H9 (cell line): Measurements from ENCODE around the gene ADARB2. TPM values are rescaled to one million over a fixed set of nuclear protein-coding genes. Genes with fewer than 3 reads are reported as not detected.

Experiments
- DNase-seq: peaks from one replicate; pipeline ENCODE4 v3.0.0-alpha.2; 2017
- H2AFZ ChIP-seq: one replicate; pipeline ENCODE4 v1.6.1; 2013; ENCODE audit warnings: mild to moderate bottlenecking, low read length, control low read depth, moderate library complexity
- H2AK5ac ChIP-seq: 2 replicates; pipeline ENCODE4 v1.6.1; 2013; ENCODE audit warnings: low read length, control low read depth, mixed read lengths; ENCODE audit not compliant: insufficient read length
- H2BK120ac ChIP-seq: one replicate; pipeline ENCODE4 v1.6.1; 2013; ENCODE audit warnings: low read depth, mild to moderate bottlenecking, low read length, control low read depth, inconsistent platforms; ENCODE audit not compliant: poor library complexity, severe bottlenecking
- H2BK12ac ChIP-seq: 2 replicates; pipeline ENCODE4 v1.6.1; 2013; ENCODE audit warnings: low read length, control low read depth, mixed read lengths, low read depth; ENCODE audit not compliant: insufficient read length
- H2BK15ac ChIP-seq: 2 replicates; pipeline ENCODE4 v1.6.1; 2013; ENCODE audit warnings: low read depth, low read length, control low read depth
- H2BK20ac ChIP-seq: one replicate; pipeline ENCODE4 v1.6.1; 2013; ENCODE audit warnings: low read depth, mild to moderate bottlenecking, low read length, control low read depth, inconsistent platforms; ENCODE audit not compliant: poor library complexity, severe bottlenecking
- H2BK5ac ChIP-seq: 2 replicates; pipeline ENCODE4 v1.6.1; 2013; ENCODE audit warnings: low read length, control low read depth, mixed read lengths; ENCODE audit not compliant: insufficient read length
- H3K14ac ChIP-seq: 2 replicates; pipeline ENCODE4 v1.6.1; 2013; ENCODE audit warnings: low read length, control low read depth; ENCODE audit not compliant: insufficient read depth
- H3K18ac ChIP-seq: 2 replicates; pipeline ENCODE4 v1.6.1; 2013; ENCODE audit warnings: low read depth, mild to moderate bottlenecking, mixed read lengths, low read length, control low read depth; ENCODE audit not compliant: insufficient read length
- H3K23ac ChIP-seq: 2 replicates; pipeline ENCODE4 v1.6.1; 2013; ENCODE audit warnings: low read length, control low read depth, mixed read lengths, low read depth; ENCODE audit not compliant: insufficient read length
- H3K23me2 ChIP-seq: 2 replicates; pipeline ENCODE4 v1.6.1; 2013; ENCODE audit warnings: low read depth, mild to moderate bottlenecking, mixed read lengths, low read length, control low read depth; ENCODE audit not compliant: insufficient read length, poor library complexity, severe bottlenecking
- H3K27ac ChIP-seq: 2 replicates; pipeline ENCODE4 v1.5.1; 2013; ENCODE audit warnings: low read length, control low read depth, mixed read lengths, low read depth; ENCODE audit not compliant: insufficient read length
- H3K27me3 ChIP-seq: 2 replicates; pipeline ENCODE4 v1.6.1; 2013; ENCODE audit warnings: low read length, control low read depth, inconsistent platforms; ENCODE audit not compliant: insufficient read depth
- H3K4ac ChIP-seq: 2 replicates; pipeline ENCODE4 v1.6.1; 2013; ENCODE audit warnings: low read depth, mild to moderate bottlenecking, control low read depth, inconsistent platforms, low read length, moderate library complexity
- H3K4me1 ChIP-seq: 2 replicates; pipeline ENCODE4 v1.6.1; 2013; ENCODE audit warnings: low read length, control low read depth, inconsistent platforms; ENCODE audit not compliant: insufficient read depth
- H3K4me2 ChIP-seq: 2 replicates; pipeline ENCODE4 v1.6.1; 2013; ENCODE audit warnings: low read length, control low read depth, mixed read lengths; ENCODE audit not compliant: insufficient read length, insufficient read depth
- H3K56ac ChIP-seq: 2 replicates; pipeline ENCODE4 v1.6.1; 2013; ENCODE audit warnings: low read depth, mild to moderate bottlenecking, mixed read lengths, low read length, control low read depth; ENCODE audit not compliant: insufficient read length
- H3K79me1 ChIP-seq: 2 replicates; pipeline ENCODE4 v1.6.1; 2013; ENCODE audit warnings: low read depth, mild to moderate bottlenecking, moderate library complexity, low read length, control low read depth, inconsistent platforms; ENCODE audit not compliant: insufficient read depth, poor library complexity, severe bottlenecking
- H3K79me2 ChIP-seq: 2 replicates; pipeline ENCODE4 v1.6.1; 2013; ENCODE audit warnings: low read length, control low read depth, inconsistent platforms; ENCODE audit not compliant: insufficient read depth
- H3K9ac ChIP-seq: 2 replicates; pipeline ENCODE4 v1.6.1; 2013; ENCODE audit warnings: low read length, control low read depth, mixed read lengths; ENCODE audit not compliant: insufficient read length; ENCODE audit errors: extremely low read depth
- H3K9me3 ChIP-seq: one replicate; pipeline ENCODE4 v1.6.1; 2013; ENCODE audit warnings: low read depth, low read length, inconsistent platforms; ENCODE audit not compliant: control insufficient read depth
- H3T11ph ChIP-seq: one replicate; pipeline ENCODE4 v1.6.1; 2013; ENCODE audit warnings: mild to moderate bottlenecking, low read length, control low read depth, inconsistent platforms
- H4K20me1 ChIP-seq: one replicate; pipeline ENCODE4 v1.6.1; 2013; ENCODE audit not compliant: control insufficient read depth, insufficient read length, insufficient read depth
- H4K5ac ChIP-seq: 2 replicates; pipeline ENCODE4 v1.6.1; 2013; ENCODE audit warnings: low read depth, mild to moderate bottlenecking, mixed read lengths, low read length, control low read depth; ENCODE audit not compliant: insufficient read length
- H4K8ac ChIP-seq: replicated peaks from 2 replicates; pipeline ENCODE4 v1.6.1; 2013; ENCODE audit warnings: low read length, control low read depth, mixed read lengths, low read depth; ENCODE audit not compliant: insufficient read length
- H4K91ac ChIP-seq: 2 replicates; pipeline ENCODE4 v1.6.1; 2013; ENCODE audit warnings: low read depth, mild to moderate bottlenecking, moderate library complexity, mixed read lengths, low read length, control low read depth; ENCODE audit not compliant: insufficient read length
- H3K27ac Mint-ChIP-seq, 3 experiments: 2 replicates in 2 of 3; 3 replicates in 1 of 3; pipeline ENCODE4 v1.8.0; 2020 to 2021; ENCODE audit warnings: mixed read lengths in 3 of 3, mild to moderate bottlenecking in 1 of 3, moderate library complexity in 1 of 3
- H3K27me3 Mint-ChIP-seq: 2 replicates; pipeline ENCODE4 v1.8.0; 2021; ENCODE audit warnings: low read depth, mild to moderate bottlenecking, moderate library complexity, mixed read lengths
- H3K36me3 Mint-ChIP-seq, 3 experiments: 2 replicates in 2 of 3; 3 replicates in 1 of 3; pipeline ENCODE4 v1.8.0; 2020 to 2021; ENCODE audit warnings: low read depth in 3 of 3, mixed read lengths in 3 of 3; ENCODE audit not compliant: insufficient read depth in 1 of 3
- H3K4me1 Mint-ChIP-seq, 2 experiments: 2 replicates each; pipeline ENCODE4 v1.8.0; 2020; ENCODE audit warnings: mixed read lengths in 2 of 2
- H3K4me3 Mint-ChIP-seq, 2 experiments: 2 replicates in 1 of 2; 3 replicates in 1 of 2; pipeline ENCODE4 v1.8.0; 2020 to 2021; ENCODE audit warnings: mild to moderate bottlenecking in 2 of 2, mixed read lengths in 2 of 2, moderate library complexity in 1 of 2
- H3K9me3 Mint-ChIP-seq, 2 experiments: 2 replicates in 1 of 2; 3 replicates in 1 of 2; pipeline ENCODE4 v1.8.0; 2020; ENCODE audit warnings: mild to moderate bottlenecking in 2 of 2, mixed read lengths in 2 of 2, moderate library complexity in 1 of 2
- WGBS: extraction: QIAGEN DNeasy Blood & Tissue Kit; methylation state at CpG from one replicate; pipeline ENCODE4 v1.1.7; 2013; ENCODE audit warnings: missing lambda C conversion rate, low lambda C conversion rate, mixed read lengths; ENCODE audit not compliant: insufficient read length; ENCODE audit errors: extremely low coverage; 5-methylcytosine and 5-hydroxymethylcytosine counted together
- total RNA-seq: library from RNA; stranded (reverse); gene quantifications from 2 replicates; pipeline ENCODE4 v1.2.1, GENCODE V29; 2021
- TF ChIP-seq, protein P1 (sequence below): fragments of 200-600 bp; sonication (generic); conservative IDR thresholded peaks from 3 replicates; pipeline ENCODE4 v1.8.0; 2021; ENCODE audit warnings: antibody characterized with exemption, mild to moderate bottlenecking

The ADARB2 gene
- total RNA-seq, 1 experiment from 2014 or later: 0.87 TPM

DNA sequence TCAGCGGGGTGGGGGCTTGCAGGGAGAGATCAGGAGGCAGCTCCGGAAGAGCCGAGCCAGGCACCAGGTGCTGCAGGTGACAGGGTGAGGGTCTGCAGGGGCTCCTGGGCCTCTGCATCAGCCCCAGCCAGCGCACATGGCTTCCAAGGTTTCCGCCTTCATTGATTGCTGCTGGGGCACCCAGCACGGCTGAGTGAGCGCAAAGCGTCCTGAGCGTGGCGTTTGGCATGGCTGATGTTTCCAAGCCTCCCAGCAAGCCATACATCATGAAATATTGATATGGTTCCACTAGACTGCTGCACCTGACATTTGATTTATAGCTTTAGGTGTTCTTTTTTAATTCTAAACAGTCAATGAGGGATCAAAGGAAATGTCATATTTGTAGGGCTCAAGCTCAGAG is 422.1 kb downstream of the ADARB2 start:
- H2BK15ac ChIP-seq: no peak overlapping the region
- no peak overlapping the region for H4K91ac ChIP-seq
- H2BK20ac ChIP-seq: no peak overlapping the region
- no peak overlapping the region for H3K14ac ChIP-seq
- H3K9me3 ChIP-seq: no peaks in the 10 kb centered on the region
- H2BK12ac ChIP-seq: no peak overlapping the region
- no peak overlapping the region for H3K27ac ChIP-seq
- peaks cover 3% of the 10 kb centered on the region for H3K23me2 ChIP-seq
- H3K27me3 ChIP-seq: no peaks in the 10 kb centered on the region
- peaks cover 38 to 40% of the 10 kb centered on the region in 2 experiments for H3K4me1 Mint-ChIP-seq
- H3K4me3 Mint-ChIP-seq: no peak overlapping the region
- no peaks in the 10 kb centered on the region for H3K9me3 Mint-ChIP-seq
- no peak overlapping the region for H3K9ac ChIP-seq
- TF ChIP-seq, protein P1, sequence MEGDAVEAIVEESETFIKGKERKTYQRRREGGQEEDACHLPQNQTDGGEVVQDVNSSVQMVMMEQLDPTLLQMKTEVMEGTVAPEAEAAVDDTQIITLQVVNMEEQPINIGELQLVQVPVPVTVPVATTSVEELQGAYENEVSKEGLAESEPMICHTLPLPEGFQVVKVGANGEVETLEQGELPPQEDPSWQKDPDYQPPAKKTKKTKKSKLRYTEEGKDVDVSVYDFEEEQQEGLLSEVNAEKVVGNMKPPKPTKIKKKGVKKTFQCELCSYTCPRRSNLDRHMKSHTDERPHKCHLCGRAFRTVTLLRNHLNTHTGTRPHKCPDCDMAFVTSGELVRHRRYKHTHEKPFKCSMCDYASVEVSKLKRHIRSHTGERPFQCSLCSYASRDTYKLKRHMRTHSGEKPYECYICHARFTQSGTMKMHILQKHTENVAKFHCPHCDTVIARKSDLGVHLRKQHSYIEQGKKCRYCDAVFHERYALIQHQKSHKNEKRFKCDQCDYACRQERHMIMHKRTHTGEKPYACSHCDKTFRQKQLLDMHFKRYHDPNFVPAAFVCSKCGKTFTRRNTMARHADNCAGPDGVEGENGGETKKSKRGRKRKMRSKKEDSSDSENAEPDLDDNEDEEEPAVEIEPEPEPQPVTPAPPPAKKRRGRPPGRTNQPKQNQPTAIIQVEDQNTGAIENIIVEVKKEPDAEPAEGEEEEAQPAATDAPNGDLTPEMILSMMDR: no peak
- H2BK120ac ChIP-seq: no peak overlapping the region
- no peaks in the 10 kb centered on the region for H4K20me1 ChIP-seq
- WGBS: no CpG with 5 or more reads among the region's 10 CpGs
- H3K18ac ChIP-seq: no peak overlapping the region
- no peak overlapping the region for H4K5ac ChIP-seq
- H3T11ph ChIP-seq: no peak overlapping the region
- no peak overlapping the region for H3K4me2 ChIP-seq
- no peak overlapping the region for H2AFZ ChIP-seq
- H3K4ac ChIP-seq: no peak overlapping the region
- H2AK5ac ChIP-seq: no peak overlapping the region
- H3K79me2 ChIP-seq: no peaks in the 10 kb centered on the region
- peak overlapping the region in 2 of 3 experiments; percentile 49 to 94; a peak in 2 of 7 replicates for H3K27ac Mint-ChIP-seq
- no peak overlapping the region for H2BK5ac ChIP-seq
- peaks cover 10% of the 10 kb centered on the region for H3K4me1 ChIP-seq
- DNase-seq: no peak
- H3K27me3 Mint-ChIP-seq: no peaks in the 10 kb centered on the region; the same call in 1 of the 2 replicates
- no peak overlapping the region for H4K8ac ChIP-seq
- no peaks in the 10 kb centered on the region for H3K36me3 Mint-ChIP-seq
- no peak overlapping the region for H3K23ac ChIP-seq
- H3K79me1 ChIP-seq: no peaks in the 10 kb centered on the region
- no peak overlapping the region for H3K56ac ChIP-seq
